Tracheal epithelial cell (primary cell): ENCODE results near the gene ACP6. TPM values are rescaled to one million over a fixed set of nuclear protein-coding genes. Genes with fewer than 3 reads are reported as not detected.

Source experiments
- total RNA-seq: library from RNA; depleted of rRNA; stranded (reverse); fragments of >200 nt; gene quantifications from 2 replicates; pipeline ENCODE4 v1.2.1, GENCODE V29; 2014

The ACP6 gene
- 2.7 and 6.6 TPM in 2 replicates for total RNA-seq

GRCh38 chr1:147670319-147671001 is at the start of gene ACP6:
Gene ACP6, minus strand, starts transcription at chr1:147670524. Its CDS starts 476 bp downstream, at chr1:147670048.

Other genes with a start within 250 kb of the ACP6 start
- 3.2 and 3.6 TPM in 2 replicates for gene BCL9, start 129.0 kb downstream of the ACP6 start, total RNA-seq
- 0.24 TPM in 1 of 2 replicates, not detected in the other for gene GJA5, start 90.1 kb upstream of the ACP6 start, total RNA-seq
- gene GJA8, start 232.3 kb upstream of the ACP6 start, total RNA-seq, result not detected in 2 replicates